ENCODE data around the gene GIMD1. TPM values are rescaled to one million over a fixed set of nuclear protein-coding genes. Genes with fewer than 3 reads are reported as not detected.

GIMD1 gene
- polyA plus RNA-seq, 1 of the 3 experiments (the other 2 are of a cell fraction): not detected

- TF ChIP-seq, protein P1, sequence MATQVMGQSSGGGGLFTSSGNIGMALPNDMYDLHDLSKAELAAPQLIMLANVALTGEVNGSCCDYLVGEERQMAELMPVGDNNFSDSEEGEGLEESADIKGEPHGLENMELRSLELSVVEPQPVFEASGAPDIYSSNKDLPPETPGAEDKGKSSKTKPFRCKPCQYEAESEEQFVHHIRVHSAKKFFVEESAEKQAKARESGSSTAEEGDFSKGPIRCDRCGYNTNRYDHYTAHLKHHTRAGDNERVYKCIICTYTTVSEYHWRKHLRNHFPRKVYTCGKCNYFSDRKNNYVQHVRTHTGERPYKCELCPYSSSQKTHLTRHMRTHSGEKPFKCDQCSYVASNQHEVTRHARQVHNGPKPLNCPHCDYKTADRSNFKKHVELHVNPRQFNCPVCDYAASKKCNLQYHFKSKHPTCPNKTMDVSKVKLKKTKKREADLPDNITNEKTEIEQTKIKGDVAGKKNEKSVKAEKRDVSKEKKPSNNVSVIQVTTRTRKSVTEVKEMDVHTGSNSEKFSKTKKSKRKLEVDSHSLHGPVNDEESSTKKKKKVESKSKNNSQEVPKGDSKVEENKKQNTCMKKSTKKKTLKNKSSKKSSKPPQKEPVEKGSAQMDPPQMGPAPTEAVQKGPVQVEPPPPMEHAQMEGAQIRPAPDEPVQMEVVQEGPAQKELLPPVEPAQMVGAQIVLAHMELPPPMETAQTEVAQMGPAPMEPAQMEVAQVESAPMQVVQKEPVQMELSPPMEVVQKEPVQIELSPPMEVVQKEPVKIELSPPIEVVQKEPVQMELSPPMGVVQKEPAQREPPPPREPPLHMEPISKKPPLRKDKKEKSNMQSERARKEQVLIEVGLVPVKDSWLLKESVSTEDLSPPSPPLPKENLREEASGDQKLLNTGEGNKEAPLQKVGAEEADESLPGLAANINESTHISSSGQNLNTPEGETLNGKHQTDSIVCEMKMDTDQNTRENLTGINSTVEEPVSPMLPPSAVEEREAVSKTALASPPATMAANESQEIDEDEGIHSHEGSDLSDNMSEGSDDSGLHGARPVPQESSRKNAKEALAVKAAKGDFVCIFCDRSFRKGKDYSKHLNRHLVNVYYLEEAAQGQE (IDR thresholded peaks at IDR 0.05; ENCODE audit: low read depth, low read length): no peak
- TF ChIP-seq RCOR1 (IDR thresholded peaks at IDR 0.05; ENCODE audit: low read length): no peak
- TF ChIP-seq FOSL2 (IDR thresholded peaks at IDR 0.05; ENCODE audit: borderline replicate concordance, low read depth): peak; percentile 68; the same call in 1 of the 2 replicates
- no peak for TF ChIP-seq NRF1 (IDR thresholded peaks at IDR 0.05; ENCODE audit: low read depth, low read length)
- TF ChIP-seq, protein P2, sequence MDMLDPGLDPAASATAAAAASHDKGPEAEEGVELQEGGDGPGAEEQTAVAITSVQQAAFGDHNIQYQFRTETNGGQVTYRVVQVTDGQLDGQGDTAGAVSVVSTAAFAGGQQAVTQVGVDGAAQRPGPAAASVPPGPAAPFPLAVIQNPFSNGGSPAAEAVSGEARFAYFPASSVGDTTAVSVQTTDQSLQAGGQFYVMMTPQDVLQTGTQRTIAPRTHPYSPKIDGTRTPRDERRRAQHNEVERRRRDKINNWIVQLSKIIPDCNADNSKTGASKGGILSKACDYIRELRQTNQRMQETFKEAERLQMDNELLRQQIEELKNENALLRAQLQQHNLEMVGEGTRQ (IDR thresholded peaks at IDR 0.05; ENCODE audit: borderline replicate concordance, low read depth, low read length): no peak
- TF ChIP-seq, protein P3, sequence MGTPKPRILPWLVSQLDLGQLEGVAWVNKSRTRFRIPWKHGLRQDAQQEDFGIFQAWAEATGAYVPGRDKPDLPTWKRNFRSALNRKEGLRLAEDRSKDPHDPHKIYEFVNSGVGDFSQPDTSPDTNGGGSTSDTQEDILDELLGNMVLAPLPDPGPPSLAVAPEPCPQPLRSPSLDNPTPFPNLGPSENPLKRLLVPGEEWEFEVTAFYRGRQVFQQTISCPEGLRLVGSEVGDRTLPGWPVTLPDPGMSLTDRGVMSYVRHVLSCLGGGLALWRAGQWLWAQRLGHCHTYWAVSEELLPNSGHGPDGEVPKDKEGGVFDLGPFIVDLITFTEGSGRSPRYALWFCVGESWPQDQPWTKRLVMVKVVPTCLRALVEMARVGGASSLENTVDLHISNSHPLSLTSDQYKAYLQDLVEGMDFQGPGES (IDR thresholded peaks at IDR 0.05; ENCODE audit: low read depth, low read length): no peak
- no peak; the same call in 1 of the 2 replicates for TF ChIP-seq ELF1 (IDR thresholded peaks at IDR 0.05)
- peak; percentile 74; the same call in 1 of the 2 replicates for TF ChIP-seq MEF2A (IDR thresholded peaks at IDR 0.05; ENCODE audit: borderline replicate concordance, low read depth)
- TF ChIP-seq RFX5 (IDR thresholded peaks at IDR 0.05; ENCODE audit: low read length): no peak
- TF ChIP-seq CHD2 (IDR thresholded peaks at IDR 0.05; ENCODE audit: low read length, partially characterized antibody): no peak
- no peak for TF ChIP-seq SIN3A (IDR thresholded peaks at IDR 0.05; ENCODE audit: borderline replicate concordance, low read depth, low read length)
- 0 out of 2 replicates have a peak, but pooled peaks have one; percentile 23 for TF ChIP-seq ZBTB33 (IDR thresholded peaks at IDR 0.05; ENCODE audit: borderline replicate concordance, low read depth)
- TF ChIP-seq RXRA (IDR thresholded peaks at IDR 0.05; ENCODE audit: borderline replicate concordance, low read depth): peak; percentile 57; the same call in 1 of the 2 replicates
- no peak for TF ChIP-seq FOXJ3 (CRISPR knock-in tag; IDR thresholded peaks at IDR 0.05)
- TF ChIP-seq RAD21 (IDR thresholded peaks at IDR 0.05; ENCODE audit: low read length): no peak
- peak; percentile 89 for TF ChIP-seq TEAD4 (IDR thresholded peaks at IDR 0.05; ENCODE audit: borderline replicate concordance, insufficient read depth)
- TF ChIP-seq TAF1 (IDR thresholded peaks at IDR 0.05; ENCODE audit: borderline replicate concordance, low read depth, low read length): no peak
- no peak for TF ChIP-seq MXI1 (IDR thresholded peaks at IDR 0.05; ENCODE audit: low read depth, low read length)
- TF ChIP-seq POLR2AphosphoS5 (IDR thresholded peaks at IDR 0.05; ENCODE audit: low read depth, low read length): peak; percentile 44; the same call in 1 of the 2 replicates
- TF ChIP-seq YY1 (IDR thresholded peaks at IDR 0.05; ENCODE audit: low read depth): no peak
- TF ChIP-seq, protein P4, sequence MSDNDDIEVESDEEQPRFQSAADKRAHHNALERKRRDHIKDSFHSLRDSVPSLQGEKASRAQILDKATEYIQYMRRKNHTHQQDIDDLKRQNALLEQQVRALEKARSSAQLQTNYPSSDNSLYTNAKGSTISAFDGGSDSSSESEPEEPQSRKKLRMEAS (IDR thresholded peaks at IDR 0.05; ENCODE audit: low read depth): no peak
Observed at GRCh38 chr4:106358899-106359298, 9.7 kb downstream of the GIMD1 start (continued).

Measured in SK-N-SH (cell line).